GM23338 (cell line): ENCODE measurements around the gene FASTKD3. TPM values are rescaled to one million over a fixed set of nuclear protein-coding genes. Genes with fewer than 3 reads are reported as not detected.

Source experiments
- EZH2 ChIP-seq: fragments of 200-600 bp; sonication (generic); IDR thresholded peaks from one replicate; pipeline ENCODE4 v1.8.0; 2017; ENCODE audit warnings: antibody characterized with exemption, mild to moderate bottlenecking, low read depth; ENCODE audit not compliant: unreplicated experiment
- EZH2phosphoT487 ChIP-seq: fragments of 200-600 bp; sonication (generic); IDR thresholded peaks from one replicate; pipeline ENCODE4 v1.8.1; 2018; ENCODE audit warnings: antibody characterized with exemption; ENCODE audit not compliant: unreplicated experiment
- JUNB ChIP-seq: IDR thresholded peaks from one replicate; pipeline ENCODE4 v1.6.1; 2016; ENCODE audit warnings: antibody characterized with exemption; ENCODE audit not compliant: unreplicated experiment
- NANOG ChIP-seq: IDR thresholded peaks from 2 replicates; pipeline ENCODE4 v1.6.1; 2016; ENCODE audit warnings: antibody characterized with exemption, borderline replicate concordance
- POLR2AphosphoS5 ChIP-seq: IDR thresholded peaks from 2 replicates; pipeline ENCODE4 v1.6.1; 2016; ENCODE audit warnings: antibody characterized with exemption, low read depth
- STAT1 ChIP-seq: IDR thresholded peaks from one replicate; pipeline ENCODE4 v1.6.1; 2016; ENCODE audit warnings: antibody characterized with exemption; ENCODE audit not compliant: unreplicated experiment
- ZNF114 ChIP-seq: fragments of 250-450 bp; sonication (Bioruptor Pico); IDR thresholded peaks from 2 replicates; pipeline ENCODE4 v1.5.0; 2020; ENCODE audit warnings: mild to moderate bottlenecking, moderate library complexity
- ZNF331 ChIP-seq: fragments of 250-450 bp; sonication (Bioruptor Pico); IDR thresholded peaks from 2 replicates; pipeline ENCODE4 v1.5.0; 2020; ENCODE audit warnings: low read depth, mild to moderate bottlenecking, moderate library complexity
- polyA plus RNA-seq: library from polyadenylated mRNA; unstranded; fragments of >200 nt; fragmentation: Nextera tagmentation; extraction: Ambion mirVana; gene quantifications from 2 replicates; pipeline ENCODE4 v1.2.1, GENCODE V29; 2016
- total RNA-seq: library from RNA; depleted of rRNA; stranded (reverse); fragments of >200 nt; shearing (Covaris generic); gene quantifications from 2 replicates; pipeline ENCODE4 v1.2.3, GENCODE V29; 2014
- TF ChIP-seq, protein P1 (sequence below): fragments of 250-450 bp; sonication (Bioruptor Pico); IDR thresholded peaks from 2 replicates; pipeline ENCODE4 v1.5.0; 2020; ENCODE audit warnings: mild to moderate bottlenecking, moderate library complexity
- TF ChIP-seq, protein P2 (sequence below), 2 experiments: fragments of 200-600 bp in 1 of 2; sonication (generic) in 1 of 2; conservative IDR thresholded peaks; 2 replicates each; pipeline versions ENCODE4 v1.5.1 to v1.6.1; 2016 to 2017; ENCODE audit warnings: antibody characterized with exemption in 2 of 2, low read depth in 2 of 2, mild to moderate bottlenecking in 2 of 2, moderate library complexity in 1 of 2

FASTKD3 gene
- total and polyA plus RNA-seq, 2 experiments from 2014 or later, result 10.8 to 13.5 TPM

DNA sequence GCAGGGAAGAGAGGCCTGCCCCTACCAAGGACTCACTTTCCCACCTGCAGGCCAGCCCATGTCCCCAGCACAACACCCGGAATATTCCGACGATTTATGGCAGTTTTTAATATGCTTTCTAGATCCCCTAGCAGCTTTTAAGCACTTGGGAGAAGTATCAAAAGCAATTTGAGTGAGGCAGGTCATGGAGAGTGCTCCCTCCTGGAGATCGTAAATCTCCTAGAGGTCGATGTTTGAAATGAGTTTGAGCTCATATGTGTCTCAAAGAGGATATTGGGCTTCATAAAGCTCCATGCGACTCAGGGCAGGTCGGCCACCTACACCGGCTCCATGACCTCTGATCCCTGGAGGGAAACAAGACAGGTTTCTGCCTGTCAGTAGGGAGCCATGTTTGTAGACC, 45.2 kb downstream of the FASTKD3 start (continued):
- TF ChIP-seq, protein P1, sequence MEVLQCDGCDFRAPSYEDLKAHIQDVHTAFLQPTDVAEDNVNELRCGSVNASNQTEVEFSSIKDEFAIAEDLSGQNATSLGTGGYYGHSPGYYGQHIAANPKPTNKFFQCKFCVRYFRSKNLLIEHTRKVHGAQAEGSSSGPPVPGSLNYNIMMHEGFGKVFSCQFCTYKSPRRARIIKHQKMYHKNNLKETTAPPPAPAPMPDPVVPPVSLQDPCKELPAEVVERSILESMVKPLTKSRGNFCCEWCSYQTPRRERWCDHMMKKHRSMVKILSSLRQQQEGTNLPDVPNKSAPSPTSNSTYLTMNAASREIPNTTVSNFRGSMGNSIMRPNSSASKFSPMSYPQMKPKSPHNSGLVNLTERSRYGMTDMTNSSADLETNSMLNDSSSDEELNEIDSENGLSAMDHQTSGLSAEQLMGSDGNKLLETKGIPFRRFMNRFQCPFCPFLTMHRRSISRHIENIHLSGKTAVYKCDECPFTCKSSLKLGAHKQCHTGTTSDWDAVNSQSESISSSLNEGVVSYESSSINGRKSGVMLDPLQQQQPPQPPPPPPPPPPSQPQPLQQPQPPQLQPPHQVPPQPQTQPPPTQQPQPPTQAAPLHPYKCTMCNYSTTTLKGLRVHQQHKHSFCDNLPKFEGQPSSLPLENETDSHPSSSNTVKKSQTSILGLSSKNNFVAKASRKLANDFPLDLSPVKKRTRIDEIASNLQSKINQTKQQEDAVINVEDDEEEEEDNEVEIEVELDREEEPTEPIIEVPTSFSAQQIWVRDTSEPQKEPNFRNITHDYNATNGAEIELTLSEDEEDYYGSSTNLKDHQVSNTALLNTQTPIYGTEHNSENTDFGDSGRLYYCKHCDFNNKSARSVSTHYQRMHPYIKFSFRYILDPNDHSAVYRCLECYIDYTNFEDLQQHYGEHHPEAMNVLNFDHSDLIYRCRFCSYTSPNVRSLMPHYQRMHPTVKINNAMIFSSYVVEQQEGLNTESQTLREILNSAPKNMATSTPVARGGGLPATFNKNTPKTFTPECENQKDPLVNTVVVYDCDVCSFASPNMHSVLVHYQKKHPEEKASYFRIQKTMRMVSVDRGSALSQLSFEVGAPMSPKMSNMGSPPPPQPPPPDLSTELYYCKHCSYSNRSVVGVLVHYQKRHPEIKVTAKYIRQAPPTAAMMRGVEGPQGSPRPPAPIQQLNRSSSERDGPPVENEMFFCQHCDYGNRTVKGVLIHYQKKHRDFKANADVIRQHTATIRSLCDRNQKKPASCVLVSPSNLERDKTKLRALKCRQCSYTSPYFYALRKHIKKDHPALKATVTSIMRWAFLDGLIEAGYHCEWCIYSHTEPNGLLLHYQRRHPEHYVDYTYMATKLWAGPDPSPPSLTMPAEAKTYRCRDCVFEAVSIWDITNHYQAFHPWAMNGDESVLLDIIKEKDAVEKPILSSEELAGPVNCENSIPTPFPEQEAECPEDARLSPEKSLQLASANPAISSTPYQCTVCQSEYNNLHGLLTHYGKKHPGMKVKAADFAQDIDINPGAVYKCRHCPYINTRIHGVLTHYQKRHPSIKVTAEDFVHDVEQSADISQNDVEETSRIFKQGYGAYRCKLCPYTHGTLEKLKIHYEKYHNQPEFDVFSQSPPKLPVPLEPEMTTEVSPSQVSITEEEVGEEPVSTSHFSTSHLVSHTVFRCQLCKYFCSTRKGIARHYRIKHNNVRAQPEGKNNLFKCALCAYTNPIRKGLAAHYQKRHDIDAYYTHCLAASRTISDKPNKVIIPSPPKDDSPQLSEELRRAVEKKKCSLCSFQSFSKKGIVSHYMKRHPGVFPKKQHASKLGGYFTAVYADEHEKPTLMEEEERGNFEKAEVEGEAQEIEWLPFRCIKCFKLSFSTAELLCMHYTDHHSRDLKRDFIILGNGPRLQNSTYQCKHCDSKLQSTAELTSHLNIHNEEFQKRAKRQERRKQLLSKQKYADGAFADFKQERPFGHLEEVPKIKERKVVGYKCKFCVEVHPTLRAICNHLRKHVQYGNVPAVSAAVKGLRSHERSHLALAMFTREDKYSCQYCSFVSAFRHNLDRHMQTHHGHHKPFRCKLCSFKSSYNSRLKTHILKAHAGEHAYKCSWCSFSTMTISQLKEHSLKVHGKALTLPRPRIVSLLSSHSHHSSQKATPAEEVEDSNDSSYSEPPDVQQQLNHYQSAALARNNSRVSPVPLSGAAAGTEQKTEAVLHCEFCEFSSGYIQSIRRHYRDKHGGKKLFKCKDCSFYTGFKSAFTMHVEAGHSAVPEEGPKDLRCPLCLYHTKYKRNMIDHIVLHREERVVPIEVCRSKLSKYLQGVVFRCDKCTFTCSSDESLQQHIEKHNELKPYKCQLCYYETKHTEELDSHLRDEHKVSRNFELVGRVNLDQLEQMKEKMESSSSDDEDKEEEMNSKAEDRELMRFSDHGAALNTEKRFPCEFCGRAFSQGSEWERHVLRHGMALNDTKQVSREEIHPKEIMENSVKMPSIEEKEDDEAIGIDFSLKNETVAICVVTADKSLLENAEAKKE (CRISPR knock-in tag), result no peak
- TF ChIP-seq EZH2, result no peak
- no peak for TF ChIP-seq ZNF114 (CRISPR knock-in tag)
- TF ChIP-seq NANOG, result no peak
- no peak for TF ChIP-seq EZH2phosphoT487
- no peak for TF ChIP-seq ZNF331 (CRISPR knock-in tag)
- TF ChIP-seq POLR2AphosphoS5, result no peak
- no peak for TF ChIP-seq JUNB
- no peak for TF ChIP-seq STAT1
- TF ChIP-seq, protein P2, sequence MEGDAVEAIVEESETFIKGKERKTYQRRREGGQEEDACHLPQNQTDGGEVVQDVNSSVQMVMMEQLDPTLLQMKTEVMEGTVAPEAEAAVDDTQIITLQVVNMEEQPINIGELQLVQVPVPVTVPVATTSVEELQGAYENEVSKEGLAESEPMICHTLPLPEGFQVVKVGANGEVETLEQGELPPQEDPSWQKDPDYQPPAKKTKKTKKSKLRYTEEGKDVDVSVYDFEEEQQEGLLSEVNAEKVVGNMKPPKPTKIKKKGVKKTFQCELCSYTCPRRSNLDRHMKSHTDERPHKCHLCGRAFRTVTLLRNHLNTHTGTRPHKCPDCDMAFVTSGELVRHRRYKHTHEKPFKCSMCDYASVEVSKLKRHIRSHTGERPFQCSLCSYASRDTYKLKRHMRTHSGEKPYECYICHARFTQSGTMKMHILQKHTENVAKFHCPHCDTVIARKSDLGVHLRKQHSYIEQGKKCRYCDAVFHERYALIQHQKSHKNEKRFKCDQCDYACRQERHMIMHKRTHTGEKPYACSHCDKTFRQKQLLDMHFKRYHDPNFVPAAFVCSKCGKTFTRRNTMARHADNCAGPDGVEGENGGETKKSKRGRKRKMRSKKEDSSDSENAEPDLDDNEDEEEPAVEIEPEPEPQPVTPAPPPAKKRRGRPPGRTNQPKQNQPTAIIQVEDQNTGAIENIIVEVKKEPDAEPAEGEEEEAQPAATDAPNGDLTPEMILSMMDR (conservative IDR thresholded peaks at IDR 0.05; ENCODE audit: low read depth in 2 of 2), result no peak
